ENCODE results near the gene FBXW5. TPM values are rescaled to one million over a fixed set of nuclear protein-coding genes. Genes with fewer than 3 reads are reported as not detected.
A peak's percentile ranks its signal among the peaks of the same experiment; 100 is the strongest.

The FBXW5 gene
- total and polyA plus RNA-seq, 10 of the 15 experiments (the other 5 are each of a cell fraction or from before 2014, with no cell fraction given) = 0.21 to 97.3 (median 44.5) TPM

GRCh38 chr9:136900556-136900955 lies 44.0 kb downstream of the FBXW5 start (continued):
- TF ChIP-seq CBX5 (IDR thresholded peaks at IDR 0.05; ENCODE audit: low read depth) = no peak

- peak overlapping the region; percentile 56 for H3K4me2 ChIP-seq (ENCODE audit: control insufficient read depth, insufficient read depth)
- peaks cover 65% of the 10 kb centered on the region for H3K4me1 ChIP-seq (ENCODE audit: control insufficient read depth, insufficient read depth, low read length)
- no peaks in the 10 kb centered on the region for H3K9me3 ChIP-seq (replicated peaks; ENCODE audit: control insufficient read depth, insufficient read depth, low read length)
- intact Hi-C loops (cut with micrococcal nuclease; ENCODE audit: unreplicated experiment) (no loop called here), in situ Hi-C loops (cut with MboI) (no loop called here)
- peak; percentile 89 for FAIRE-seq
- peaks cover 21 to 31% of the 10 kb centered on the region in 2 experiments for H3K36me3 ChIP-seq (ENCODE audit: control insufficient read depth in 2 of 2, insufficient read depth in 2 of 2, low read length in 1 of 2)
- WGBS (ENCODE audit: insufficient coverage, insufficient replicate concordance, low lambda C conversion rate, missing lambda C conversion rate) = 3% methylated on average over 9 of the region's 9 CpGs
- no peaks in the 10 kb centered on the region for H4K20me1 ChIP-seq (ENCODE audit: control insufficient read depth, insufficient read depth)
- BruUV-seq (replicated peaks) = no TSS peak
- no peak overlapping the region for H2AFZ ChIP-seq (ENCODE audit: control insufficient read depth, low read depth, low read length)
- H3K4me3 ChIP-seq = no peak overlapping the region
- ChIA-PET POLR2A (interaction anchor here (1.0 to 1.4 kb wide), 3 partner anchors 13 to 17 kb away, joined by 3 to 4 read pairs (median 3); partner anchors contain the start of gene TRAF2), SMC1A (ENCODE audit: uncharacterized antibody, unreplicated experiment) (interaction anchor here (7.5 kb wide), 1 partner anchor 14 kb away, joined by 70 read pairs; the partner anchor contains the start of gene TRAF2), CTCF (interaction anchor here (0.5 to 3.1 kb wide), 15 partner anchors 11 to 410 kb away, joined by 3 to 20 read pairs (median 4); partner anchors contain the start of genes AJM1, TMEM141 and TRAF2), RAD21 (ENCODE audit: unreplicated experiment) (interaction anchor here (0.9 to 3.5 kb wide), 5 partner anchors 9 to 187 kb away, joined by 3 to 18 read pairs (median 5); partner anchors contain the start of genes AJM1, MAN1B1 and TRAF2)
- H3K9ac ChIP-seq (ENCODE audit: control insufficient read depth, insufficient read depth, low read length) = peak overlapping the region; percentile 37; the same call in 1 of the 2 replicates
- peak; percentile 78 for DNase-seq (ENCODE audit: low read depth, low spot score)
- ATAC-seq = peak; percentile 52
- no peaks in the 10 kb centered on the region for H3K27me3 ChIP-seq (replicated peaks in 1 of 2; ENCODE audit: control insufficient read depth in 2 of 2, insufficient read depth in 2 of 2, low read length in 1 of 2)
- peak overlapping the region; percentile 75 for H3K27ac ChIP-seq (ENCODE audit: control insufficient read depth, insufficient read depth)
- peaks cover 55% of the 10 kb centered on the region for H3K79me2 ChIP-seq (ENCODE audit: control insufficient read depth, insufficient read depth, low read length)
- TF ChIP-seq RAD21 (IDR thresholded peaks at IDR 0.05; ENCODE audit: insufficient read depth, low read depth, low read length) (0 out of 2 replicates have a peak, but pooled peaks have one; percentile 18), ZZZ3 (IDR thresholded peaks at IDR 0.05; ENCODE audit: control insufficient read depth, insufficient read length, low read depth) (no peak), ZBTB33 (IDR thresholded peaks at IDR 0.05) (no peak), TCF3 (IDR thresholded peaks at IDR 0.05; ENCODE audit: borderline replicate concordance, insufficient read depth, low read depth, low read length) (peak; percentile 45; the same call in 1 of the 2 replicates), CREB1 (IDR thresholded peaks at IDR 0.05; ENCODE audit: low read depth) (no peak), MEF2A (IDR thresholded peaks at IDR 0.05; ENCODE audit: insufficient read depth, low read depth, low read length) (peak; percentile 38; the same call in 1 of the 2 replicates), ZNF687 (IDR thresholded peaks at IDR 0.05) (peak; percentile 35; the same call in 1 of the 2 replicates), CTCF (IDR thresholded peaks at IDR 0.05 in 2 of 3, conservative IDR thresholded peaks at IDR 0.05 in 1 of 3; ENCODE audit: control insufficient read depth in 2 of 3, extremely low read depth in 1 of 3, insufficient read depth in 1 of 3, low read depth in 3 of 3, low read length in 3 of 3) (peak; percentile 3 to 43 (median 37); a peak in 3 of 6 replicates), CREM (IDR thresholded peaks at IDR 0.05; ENCODE audit: low read depth) (0 out of 2 replicates have a peak, but pooled peaks have one; percentile 13), ATF2 (IDR thresholded peaks at IDR 0.05; ENCODE audit: low read length) (no peak)
Measured at GRCh38 chr9:136899196-136899595, 45.3 kb downstream of the FBXW5 start.
